ENCODE data around the gene ZNF490. TPM values are rescaled to one million over a fixed set of nuclear protein-coding genes. Genes with fewer than 3 reads are reported as not detected.
A peak's percentile ranks its signal among the peaks of the same experiment; 100 is the strongest.

Gene ZNF490
- total and polyA plus RNA-seq, 2 experiments from 2014 or later: 2.3 to 7.8 TPM

DNA sequence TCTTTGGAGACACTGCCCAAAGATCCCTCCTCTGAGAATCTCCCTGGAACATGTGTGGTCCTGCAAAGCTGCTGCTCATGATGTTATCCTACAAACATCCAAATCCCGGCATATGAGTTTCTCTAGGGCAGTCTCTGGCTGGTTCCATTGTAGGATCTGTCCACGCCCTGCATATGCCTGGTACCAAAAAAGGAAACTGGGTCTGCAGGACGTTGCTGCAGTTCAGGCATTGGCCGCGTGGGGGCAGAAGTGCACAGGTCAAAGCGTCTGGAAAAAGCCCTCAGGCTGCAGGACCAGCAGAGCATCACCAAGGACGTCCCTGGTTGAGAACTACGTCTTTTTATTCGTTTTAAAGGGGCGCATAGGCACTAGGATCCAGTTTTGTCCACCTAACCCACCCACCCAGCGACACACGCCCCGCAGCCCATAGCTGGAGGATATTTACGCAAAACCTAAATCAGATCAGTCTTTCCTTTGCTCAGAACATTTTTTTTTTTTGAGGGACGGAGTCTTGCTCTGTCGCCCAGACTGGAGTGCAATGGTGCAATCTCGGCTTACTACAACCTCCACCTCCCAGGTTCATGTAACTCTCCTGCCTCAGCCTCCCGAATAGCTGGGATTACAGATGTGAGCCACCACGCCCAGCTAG, 46.5 kb downstream of the ZNF490 start:
- no peaks in the 10 kb centered on the region for H3K79me2 ChIP-seq
- no peaks in the 10 kb centered on the region for H3K9me3 ChIP-seq (ENCODE audit: low read depth)
- no peaks in the 10 kb centered on the region for H3K4me1 ChIP-seq (ENCODE audit: insufficient read depth)
- no peaks in the 10 kb centered on the region for H3K9me2 ChIP-seq (replicated peaks; ENCODE audit: insufficient read depth)
- DNase-seq (ENCODE audit: low spot score): peak; percentile 91
- no peak overlapping the region for H3K4me3 ChIP-seq
- no peaks in the 10 kb centered on the region for H4K20me1 ChIP-seq (ENCODE audit: insufficient read depth, poor library complexity, severe bottlenecking)
- TF ChIP-seq EZH2phosphoT487 (IDR thresholded peaks at IDR 0.05; ENCODE audit: low read depth, severe bottlenecking, unreplicated experiment): no peak
- TF ChIP-seq CTCF (IDR thresholded peaks at IDR 0.05; ENCODE audit: poor library complexity): peak; percentile 95
- no peak overlapping the region for H2AFZ ChIP-seq
- H3K4me2 ChIP-seq: no peak overlapping the region
- 26% methylated on average over 19 of the region's 19 CpGs for WGBS (ENCODE audit: low lambda C conversion rate, missing lambda C conversion rate)
- no peak overlapping the region for H3K27ac ChIP-seq
- no peaks in the 10 kb centered on the region for H3K36me3 ChIP-seq (replicated peaks; ENCODE audit: insufficient read depth, low read depth)
- H3K27me3 ChIP-seq: no peaks in the 10 kb centered on the region

DNA sequence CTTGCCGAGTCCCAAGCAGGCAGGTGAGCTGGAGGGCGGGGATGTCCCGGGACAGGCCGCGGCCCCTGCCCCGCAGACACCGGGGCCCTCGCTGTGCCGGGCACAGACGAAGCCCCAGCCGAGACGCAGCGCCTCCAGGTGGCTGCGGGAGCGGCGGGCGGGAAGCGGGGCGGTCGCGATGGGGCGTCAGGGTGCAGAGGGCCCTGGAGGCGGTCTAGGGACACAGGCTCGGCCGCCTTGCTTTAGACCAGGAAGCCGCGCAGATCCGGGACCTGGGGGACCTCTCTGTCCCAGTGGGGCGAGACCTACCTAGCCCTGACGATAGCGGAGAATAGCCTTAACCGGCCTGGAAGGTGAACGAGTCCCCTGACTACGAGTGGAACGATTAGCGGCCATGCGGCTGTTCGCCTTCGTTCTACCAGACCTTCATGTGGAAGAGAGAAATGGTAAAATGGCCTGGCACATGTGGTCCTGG, 55.1 kb downstream of the ZNF490 start:
- H3K79me2 ChIP-seq: peaks cover under 1% of the 10 kb centered on the region
- no peaks in the 10 kb centered on the region for H3K36me3 ChIP-seq (replicated peaks; ENCODE audit: insufficient read depth, low read depth)
- H3K4me2 ChIP-seq: no peak overlapping the region
- 66% methylated on average over 23 of the region's 39 CpGs for WGBS (ENCODE audit: low lambda C conversion rate, missing lambda C conversion rate)
- H3K4me3 ChIP-seq: no peak overlapping the region
- H3K9me2 ChIP-seq (replicated peaks; ENCODE audit: insufficient read depth): no peaks in the 10 kb centered on the region
- H3K9me3 ChIP-seq (ENCODE audit: low read depth): no peaks in the 10 kb centered on the region
- TF ChIP-seq CTCF (IDR thresholded peaks at IDR 0.05; ENCODE audit: poor library complexity): no peak
- no peak for TF ChIP-seq EZH2phosphoT487 (IDR thresholded peaks at IDR 0.05; ENCODE audit: low read depth, severe bottlenecking, unreplicated experiment)
- TF ChIP-seq EZH2 (IDR thresholded peaks at IDR 0.05; ENCODE audit: borderline replicate concordance): no peak
- H4K20me1 ChIP-seq (ENCODE audit: insufficient read depth, poor library complexity, severe bottlenecking): no peaks in the 10 kb centered on the region
- H2AFZ ChIP-seq: no peak overlapping the region
- DNase-seq (ENCODE audit: low spot score): no peak
- no peak overlapping the region for H3K27ac ChIP-seq
- H3K4me1 ChIP-seq (ENCODE audit: insufficient read depth): peaks cover 5% of the 10 kb centered on the region
- no peaks in the 10 kb centered on the region for H3K27me3 ChIP-seq

- H3K36me3 ChIP-seq (replicated peaks; ENCODE audit: insufficient read depth, low read depth): no peaks in the 10 kb centered on the region
- DNase-seq (ENCODE audit: low spot score): peak; percentile 97
- TF ChIP-seq EZH2phosphoT487 (IDR thresholded peaks at IDR 0.05; ENCODE audit: low read depth, severe bottlenecking, unreplicated experiment): no peak
- no peak for TF ChIP-seq EZH2 (IDR thresholded peaks at IDR 0.05; ENCODE audit: borderline replicate concordance)
- TF ChIP-seq CTCF (IDR thresholded peaks at IDR 0.05; ENCODE audit: poor library complexity): no peak
- H3K27me3 ChIP-seq: no peaks in the 10 kb centered on the region
- peaks cover 15% of the 10 kb centered on the region for H3K4me1 ChIP-seq (ENCODE audit: insufficient read depth)
- H3K79me2 ChIP-seq: peaks cover 43% of the 10 kb centered on the region
- no peaks in the 10 kb centered on the region for H3K9me2 ChIP-seq (replicated peaks; ENCODE audit: insufficient read depth)
- H2AFZ ChIP-seq: peak within 1 kb of the TSS; percentile 47
- peak within 1 kb of the TSS; percentile 98 for H3K27ac ChIP-seq
- H3K4me2 ChIP-seq: peak within 1 kb of the TSS; percentile 78
- H3K9me3 ChIP-seq (ENCODE audit: low read depth): no peaks in the 10 kb centered on the region
- H4K20me1 ChIP-seq (ENCODE audit: insufficient read depth, poor library complexity, severe bottlenecking): no peaks in the 10 kb centered on the region
- WGBS (ENCODE audit: low lambda C conversion rate, missing lambda C conversion rate): under 1% methylated on average over 37 of the region's 49 CpGs
- peak within 1 kb of the TSS; percentile 56 for H3K4me3 ChIP-seq
These were observed 59.4 kb downstream of the ZNF490 start, which contains the start of gene ZNF564 for GRCh38 chr19:12551060-12551832. TSS of gene ZNF564 (minus strand) at chr19:12551482. CDS start at chr19:12551332, 150 bp downstream.

Measured in hepatocyte (in vitro differentiated cells).